Breast epithelium (tissue), 4 donors: ENCODE measurements around the gene CACNB1. TPM values are rescaled to one million over a fixed set of nuclear protein-coding genes. Genes with fewer than 3 reads are reported as not detected.

Source experiments
- DNase-seq, 2 donors: peaks; one replicate each; pipeline ENCODE4 v3.0.0-alpha.2; 2019; ENCODE audit warnings: low spot score in 2 of 2
- H3K27ac ChIP-seq, 2 donors: fragments of 200-600 bp; sonication (generic) in 1 of 2; one replicate each; pipeline ENCODE4 v1.5.1; 2016 to 2019; ENCODE audit warnings: mild to moderate bottlenecking in 1 of 2
- H3K27me3 ChIP-seq, 2 donors: fragments of 200-600 bp; sonication (generic) in 1 of 2; one replicate each; pipeline versions ENCODE4 v1.5.1 to v1.6.0; 2017 to 2019; ENCODE audit warnings: control low read depth in 1 of 2, mild to moderate bottlenecking in 1 of 2
- H3K36me3 ChIP-seq: fragments of 200-600 bp; one replicate; pipeline ENCODE4 v1.5.1; 2019
- H3K4me1 ChIP-seq, 2 donors: fragments of 200-600 bp; sonication (generic); one replicate each; pipeline ENCODE4 v1.5.1; 2016 to 2019; ENCODE audit warnings: control low read depth in 1 of 2
- H3K4me3 ChIP-seq, 3 donors: fragments of 200-600 bp; sonication (generic); 1 replicate in 2 of 3; 2 replicates in 1 of 3; pipeline ENCODE4 v1.5.1; 2016 to 2019; ENCODE audit warnings: mild to moderate bottlenecking in 3 of 3, moderate library complexity in 2 of 3
- H3K9me3 ChIP-seq, 2 donors: fragments of 200-600 bp; sonication (generic) in 1 of 2; one replicate each; pipeline ENCODE4 v1.5.1; 2016 to 2019; ENCODE audit warnings: control low read depth in 1 of 2
- POLR2A ChIP-seq: fragments of 450-650 bp; IDR thresholded peaks from one replicate; pipeline ENCODE4 v1.6.1; 2016; ENCODE audit warnings: antibody characterized with exemption, mild to moderate bottlenecking, moderate library complexity
- POLR2AphosphoS5 ChIP-seq, 3 donors: sonication (generic); formaldehyde crosslinking; IDR thresholded peaks; one replicate each; pipeline ENCODE4 v1.6.1; 2017; ENCODE audit warnings: antibody characterized with exemption in 3 of 3
- intact Hi-C: fragments of 100-400 bp; cut with DNase I; formaldehyde crosslinking; loops from one replicate; pipeline ENCODE4 v1.15.1; 2023; ENCODE audit warnings: low total_unique reads
- total RNA-seq, 3 donors: library from RNA; depleted of rRNA; stranded (reverse); fragments of >200 nt; gene quantifications; one replicate each; pipeline ENCODE4 v1.1.0, GENCODE V29; 2016
- TF ChIP-seq, protein P1 (sequence below), 3 donors: fragments of 450-650 bp; IDR thresholded peaks; one replicate each; pipeline ENCODE4 v1.5.1; 2016 to 2017; ENCODE audit warnings: antibody characterized with exemption in 3 of 3, mild to moderate bottlenecking in 3 of 3, moderate library complexity in 3 of 3

The CACNB1 gene
- total RNA-seq, 3 donors from 2014 or later, result 12.8 to 21.2 (median 13.9) TPM

DNA sequence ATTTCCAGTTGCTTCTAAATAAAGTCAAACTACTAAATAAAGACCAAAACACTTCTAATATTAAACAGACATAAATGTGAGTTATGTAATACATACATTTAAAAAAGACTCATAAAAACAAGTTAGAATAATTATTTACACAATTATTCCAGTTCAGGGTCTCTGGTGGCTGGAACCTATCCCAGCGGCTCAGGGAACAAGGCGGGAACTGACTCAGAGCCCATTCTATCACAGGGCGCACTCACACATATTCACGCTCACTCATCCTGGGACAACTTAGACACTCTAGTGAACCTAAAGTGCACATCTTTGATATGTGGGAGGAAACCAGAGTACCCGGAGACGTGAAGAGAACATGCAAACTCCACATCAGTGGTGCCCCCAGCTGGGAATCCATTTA, 71.0 kb downstream of the CACNB1 start:
- Histone ChIP-seq H3K36me3 (no peaks in the 10 kb centered on the region), H3K4me3 (no peak overlapping the region), H3K27ac (no peak overlapping the region), H3K9me3 (no peaks in the 10 kb centered on the region), H3K27me3 (no peaks in the 10 kb centered on the region), H3K4me1 (no peaks in the 10 kb centered on the region)
- DNase-seq, result no peak
- TF ChIP-seq, protein P1, sequence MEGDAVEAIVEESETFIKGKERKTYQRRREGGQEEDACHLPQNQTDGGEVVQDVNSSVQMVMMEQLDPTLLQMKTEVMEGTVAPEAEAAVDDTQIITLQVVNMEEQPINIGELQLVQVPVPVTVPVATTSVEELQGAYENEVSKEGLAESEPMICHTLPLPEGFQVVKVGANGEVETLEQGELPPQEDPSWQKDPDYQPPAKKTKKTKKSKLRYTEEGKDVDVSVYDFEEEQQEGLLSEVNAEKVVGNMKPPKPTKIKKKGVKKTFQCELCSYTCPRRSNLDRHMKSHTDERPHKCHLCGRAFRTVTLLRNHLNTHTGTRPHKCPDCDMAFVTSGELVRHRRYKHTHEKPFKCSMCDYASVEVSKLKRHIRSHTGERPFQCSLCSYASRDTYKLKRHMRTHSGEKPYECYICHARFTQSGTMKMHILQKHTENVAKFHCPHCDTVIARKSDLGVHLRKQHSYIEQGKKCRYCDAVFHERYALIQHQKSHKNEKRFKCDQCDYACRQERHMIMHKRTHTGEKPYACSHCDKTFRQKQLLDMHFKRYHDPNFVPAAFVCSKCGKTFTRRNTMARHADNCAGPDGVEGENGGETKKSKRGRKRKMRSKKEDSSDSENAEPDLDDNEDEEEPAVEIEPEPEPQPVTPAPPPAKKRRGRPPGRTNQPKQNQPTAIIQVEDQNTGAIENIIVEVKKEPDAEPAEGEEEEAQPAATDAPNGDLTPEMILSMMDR (IDR thresholded peaks at IDR 0.05), result no peak
- TF ChIP-seq POLR2AphosphoS5 (IDR thresholded peaks at IDR 0.05) (no peak), POLR2A (no peak)
- intact Hi-C loops, result no loop called here

DNA sequence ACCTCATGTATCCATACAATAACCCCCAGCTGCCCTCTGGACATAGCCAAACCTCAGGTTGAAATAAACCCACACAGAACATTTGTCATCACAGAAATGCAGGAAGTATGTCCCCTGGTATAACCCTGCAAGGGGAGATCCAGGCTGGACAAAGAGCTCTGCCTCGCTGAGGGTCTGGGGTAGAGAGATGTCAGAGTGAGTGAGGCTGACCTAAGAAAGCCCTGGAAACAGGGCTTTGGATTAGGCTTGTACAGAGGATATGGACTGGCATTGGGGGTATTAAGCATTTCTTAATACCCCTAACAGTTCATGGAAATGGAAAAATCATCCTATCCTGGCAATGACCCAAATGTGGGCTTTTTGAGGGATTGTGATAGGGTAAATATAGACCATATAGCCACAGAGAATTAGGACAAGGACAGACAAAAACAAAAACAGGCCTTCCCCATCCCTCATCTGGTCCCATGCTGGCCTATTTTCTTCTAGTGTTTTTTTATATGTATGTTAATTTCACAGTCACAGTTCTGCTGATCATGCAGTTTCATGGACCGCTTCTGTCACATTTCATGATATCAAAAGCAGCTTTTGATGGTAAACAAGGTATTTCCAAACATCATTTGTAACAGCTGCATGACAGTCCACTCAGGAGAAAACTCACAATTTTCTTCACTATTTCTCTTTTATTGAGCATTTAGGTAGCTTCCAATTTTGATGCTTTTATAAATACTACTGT, 72.2 kb downstream of the CACNB1 start:
- H3K36me3 ChIP-seq, result no peaks in the 10 kb centered on the region
- no peak overlapping the region for H3K27ac ChIP-seq
- H3K4me1 ChIP-seq, result no peaks in the 10 kb centered on the region
- intact Hi-C loops, result no loop called here
- TF ChIP-seq POLR2A, result no peak
- no peak overlapping the region for H3K4me3 ChIP-seq
- DNase-seq, result no peak
- no peaks in the 10 kb centered on the region for H3K27me3 ChIP-seq
- no peaks in the 10 kb centered on the region for H3K9me3 ChIP-seq

DNA sequence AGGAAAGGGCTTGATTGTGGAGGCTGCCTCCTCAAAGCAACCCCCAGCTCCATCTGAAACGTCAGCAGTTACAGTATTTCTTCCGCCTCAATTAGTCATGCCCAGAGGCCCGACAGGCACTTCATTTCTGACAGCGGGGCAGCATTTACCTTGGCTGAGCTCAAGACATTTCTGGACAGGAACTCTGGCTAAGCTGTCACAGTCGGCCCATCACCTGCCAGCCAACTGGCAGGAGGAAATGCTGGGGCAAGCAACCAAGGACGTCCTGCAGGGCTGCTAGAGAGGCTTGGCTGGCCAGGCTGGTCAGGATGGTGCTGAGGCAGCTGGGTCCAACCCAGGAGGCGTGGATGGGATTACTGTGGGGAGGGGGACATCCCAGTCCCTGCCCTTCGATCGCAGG, 73.8 kb downstream of the CACNB1 start:
- Histone ChIP-seq H3K4me3 (no peak overlapping the region), H3K4me1 (no peaks in the 10 kb centered on the region), H3K27me3 (no peaks in the 10 kb centered on the region), H3K27ac (peak overlapping the region; percentile 4 to 30), H3K36me3 (no peaks in the 10 kb centered on the region), H3K9me3 (no peaks in the 10 kb centered on the region)
- TF ChIP-seq POLR2AphosphoS5 (IDR thresholded peaks at IDR 0.05), result no peak
- intact Hi-C loops, result no loop called here
- DNase-seq, result peak in 1 of 2 donors; percentile 37

Other genes with a start within 250 kb of the CACNB1 start
- not detected for gene FBXO47, start 230.3 kb downstream of the CACNB1 start, total RNA-seq
- gene PLXDC1, start 46.0 kb downstream of the CACNB1 start, total RNA-seq, result 10 to 100 TPM; 11.8 to 37.7 (median 23.1) TPM
- not detected for gene ARL5C, start 31.5 kb downstream of the CACNB1 start, total RNA-seq
- gene RPL19, start 2.6 kb upstream of the CACNB1 start, total RNA-seq, result 1,000 to 10,000 TPM; 2,817 to 3,666 (median 3,432) TPM
- gene STAC2, start 28.3 kb upstream of the CACNB1 start, total RNA-seq, result 100 to 1,000 TPM in 1 of 3 donors, 10 to 100 TPM in 1, not detected in 1; 26.5 to 121 TPM
- gene FBXL20, start 204.0 kb upstream of the CACNB1 start, total RNA-seq, result 10 to 100 TPM; 17.0 to 33.1 (median 25.3) TPM